Panc1 (cell line): ENCODE results near the gene KRT36. TPM values are rescaled to one million over a fixed set of nuclear protein-coding genes. Genes with fewer than 3 reads are reported as not detected.

ENCODE experiments used
- ATAC-seq: fragments of 200-7000 bp; cut with Tn5 transposase; 2 replicates; pipeline ENCODE4 v1.9.1; 2020; ENCODE audit warnings: mild to moderate bottlenecking, moderate library complexity
- BruUV-seq: library from RNA; stranded (reverse); fragments of 400-500 nt; replicated peaks from 2 replicates; lab custom pipeline; 2021; lab: Mats Ljungman, UMichigan
- CTCF ChIA-PET: fragments of 300-600 bp; sonication (Branson Sonifier 250); formaldehyde crosslinking; loops from one replicate; lab custom pipeline; 2022; ENCODE audit warnings: antibody characterized with exemption; lab: Charles Lee
- POLR2A ChIA-PET: fragments of 300-600 bp; sonication (Branson Sonifier 250); formaldehyde crosslinking; loops from one replicate; lab custom pipeline; 2022; ENCODE audit warnings: antibody characterized with exemption; lab: Charles Lee
- DNase-seq: peaks from one replicate; pipeline ENCODE4 v3.0.0-alpha.2; 2010; ENCODE audit warnings: low read depth, low spot score
- H3K27ac ChIP-seq: 2 replicates; pipeline ENCODE4 v1.5.1; 2011; ENCODE audit warnings: mild to moderate bottlenecking, low read length, inconsistent platforms
- H3K27me3 ChIP-seq: fragments of 200-500 bp; sonication (Bioruptor generic); 2 replicates; pipeline ENCODE4 v1.6.0; 2014; ENCODE audit warnings: low read length, inconsistent platforms; ENCODE audit not compliant: control insufficient read depth, insufficient read depth
- H3K36me3 ChIP-seq: fragments of 200-500 bp; sonication (Bioruptor generic); 2 replicates; pipeline ENCODE4 v1.5.1; 2014; ENCODE audit warnings: inconsistent platforms, mild to moderate bottlenecking, low read length, moderate library complexity; ENCODE audit not compliant: control insufficient read depth, insufficient read depth
- H3K4me1 ChIP-seq: 2 replicates; pipeline ENCODE4 v1.5.1; 2011; ENCODE audit warnings: inconsistent platforms, mild to moderate bottlenecking, low read length, moderate library complexity; ENCODE audit not compliant: control insufficient read depth, insufficient read depth
- H3K4me3 ChIP-seq, 2 experiments: 2 replicates each; pipeline ENCODE4 v1.5.1; 2011 to 2012; ENCODE audit warnings: low read depth in 2 of 2, low read length in 2 of 2, mild to moderate bottlenecking in 2 of 2, inconsistent platforms in 1 of 2, moderate library complexity in 1 of 2
- H3K9me3 ChIP-seq: fragments of 200-500 bp; sonication (Bioruptor generic); 2 replicates; pipeline ENCODE4 v1.5.1; 2014; ENCODE audit warnings: low read depth, mild to moderate bottlenecking, inconsistent platforms, low read length, moderate library complexity; ENCODE audit not compliant: control insufficient read depth, insufficient read depth
- CTCF ChIP-seq: fragments of 450-650 bp; IDR thresholded peaks from 2 replicates; pipeline ENCODE4 v1.5.1; 2017; ENCODE audit warnings: mild to moderate bottlenecking
- POLR2AphosphoS5 ChIP-seq: IDR thresholded peaks from 2 replicates; pipeline ENCODE4 v1.6.1; 2012; ENCODE audit warnings: mild to moderate bottlenecking, low read depth, low read length, moderate library complexity
- SIN3A ChIP-seq: IDR thresholded peaks from 2 replicates; pipeline ENCODE4 v1.6.1; 2012; ENCODE audit warnings: low read depth, mild to moderate bottlenecking, low read length, moderate library complexity, borderline replicate concordance; ENCODE audit not compliant: insufficient read depth
- TCF7L2 ChIP-seq: IDR thresholded peaks from 2 replicates; pipeline ENCODE4 v1.6.1; 2011; ENCODE audit warnings: mild to moderate bottlenecking, low read depth, low read length, inconsistent platforms
- in situ Hi-C: cut with HindIII; loops from 2 replicates; pipeline ENCODE4 v1.10.0; 2016; ENCODE audit warnings: low sequenced_read_pairs, low pct_unique_long_range_greater_than_20kb
- intact Hi-C: fragments of 100-400 bp; cut with micrococcal nuclease; formaldehyde crosslinking; loops from one replicate; pipeline ENCODE4 v1.10.0; 2022; ENCODE audit not compliant: unreplicated experiment
- total RNA-seq: library from RNA; stranded (reverse); gene quantifications from one replicate; pipeline ENCODE4 v1.2.1, GENCODE V29; 2021; ENCODE audit not compliant: unreplicated experiment
- TF ChIP-seq, protein P1 (sequence below), 2 experiments: IDR thresholded peaks; 2 replicates each; pipeline ENCODE4 v1.6.1; 2011 to 2012; ENCODE audit warnings: low read depth in 2 of 2, control low read depth in 1 of 2, low read length in 1 of 2, mild to moderate bottlenecking in 1 of 2, moderate library complexity in 1 of 2; ENCODE audit not compliant: insufficient read depth in 1 of 2

KRT36 gene
- total RNA-seq, 1 experiment from 2014 or later: not detected

GRCh38 chr17:41483991-41484826, 5.5 kb downstream of the KRT36 start:
- Histone ChIP-seq H3K36me3 (no peaks in the 10 kb centered on the region), H3K9me3 (no peaks in the 10 kb centered on the region), H3K4me1 (peaks cover 17% of the 10 kb centered on the region), H3K27me3 (no peaks in the 10 kb centered on the region), H3K4me3 (no peak overlapping the region), H3K27ac (no peak overlapping the region)
- ChIA-PET POLR2A (no interaction called here), CTCF (no interaction called here)
- BruUV-seq: no TSS peak
- DNase-seq (no peak), ATAC-seq (peak; percentile 42)
- in situ Hi-C loops (no loop called here), intact Hi-C loops (loop anchor here (5.0 kb wide), 1 partner anchor 382 kb away; the partner anchor contains the start of gene KRTAP4-16)
- TF ChIP-seq SIN3A (no peak), POLR2AphosphoS5 (no peak), CTCF (no peak), TCF7L2 (no peak)
- TF ChIP-seq, protein P1, sequence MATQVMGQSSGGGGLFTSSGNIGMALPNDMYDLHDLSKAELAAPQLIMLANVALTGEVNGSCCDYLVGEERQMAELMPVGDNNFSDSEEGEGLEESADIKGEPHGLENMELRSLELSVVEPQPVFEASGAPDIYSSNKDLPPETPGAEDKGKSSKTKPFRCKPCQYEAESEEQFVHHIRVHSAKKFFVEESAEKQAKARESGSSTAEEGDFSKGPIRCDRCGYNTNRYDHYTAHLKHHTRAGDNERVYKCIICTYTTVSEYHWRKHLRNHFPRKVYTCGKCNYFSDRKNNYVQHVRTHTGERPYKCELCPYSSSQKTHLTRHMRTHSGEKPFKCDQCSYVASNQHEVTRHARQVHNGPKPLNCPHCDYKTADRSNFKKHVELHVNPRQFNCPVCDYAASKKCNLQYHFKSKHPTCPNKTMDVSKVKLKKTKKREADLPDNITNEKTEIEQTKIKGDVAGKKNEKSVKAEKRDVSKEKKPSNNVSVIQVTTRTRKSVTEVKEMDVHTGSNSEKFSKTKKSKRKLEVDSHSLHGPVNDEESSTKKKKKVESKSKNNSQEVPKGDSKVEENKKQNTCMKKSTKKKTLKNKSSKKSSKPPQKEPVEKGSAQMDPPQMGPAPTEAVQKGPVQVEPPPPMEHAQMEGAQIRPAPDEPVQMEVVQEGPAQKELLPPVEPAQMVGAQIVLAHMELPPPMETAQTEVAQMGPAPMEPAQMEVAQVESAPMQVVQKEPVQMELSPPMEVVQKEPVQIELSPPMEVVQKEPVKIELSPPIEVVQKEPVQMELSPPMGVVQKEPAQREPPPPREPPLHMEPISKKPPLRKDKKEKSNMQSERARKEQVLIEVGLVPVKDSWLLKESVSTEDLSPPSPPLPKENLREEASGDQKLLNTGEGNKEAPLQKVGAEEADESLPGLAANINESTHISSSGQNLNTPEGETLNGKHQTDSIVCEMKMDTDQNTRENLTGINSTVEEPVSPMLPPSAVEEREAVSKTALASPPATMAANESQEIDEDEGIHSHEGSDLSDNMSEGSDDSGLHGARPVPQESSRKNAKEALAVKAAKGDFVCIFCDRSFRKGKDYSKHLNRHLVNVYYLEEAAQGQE (IDR thresholded peaks at IDR 0.05; ENCODE audit: insufficient read depth in 1 of 2, low read depth in 2 of 2, low read length in 1 of 2): no peak

- H3K36me3 ChIP-seq: no peaks in the 10 kb centered on the region
- no peaks in the 10 kb centered on the region for H3K9me3 ChIP-seq
- in situ Hi-C loops: no loop called here
- no peaks in the 10 kb centered on the region for H3K27me3 ChIP-seq
- ATAC-seq (no peak), DNase-seq (no peak)
- no TSS peak for BruUV-seq
- ChIA-PET CTCF (no interaction called here), POLR2A (no interaction called here)
- intact Hi-C loops: loop anchor here (5.0 kb wide), 1 partner anchor 381 kb away; the partner anchor contains the start of gene KRTAP4-16
- TF ChIP-seq CTCF (no peak), POLR2AphosphoS5 (no peak), TCF7L2 (no peak), SIN3A (no peak)
- TF ChIP-seq, protein P1 (IDR thresholded peaks at IDR 0.05; ENCODE audit: insufficient read depth in 1 of 2, low read depth in 2 of 2, low read length in 1 of 2): no peak
- H3K27ac ChIP-seq: no peak overlapping the region
- H3K4me1 ChIP-seq: peaks cover 17% of the 10 kb centered on the region
- H3K4me3 ChIP-seq: no peak overlapping the region
These were observed 6.2 kb downstream of the KRT36 start for GRCh38 chr17:41483531-41483930.
